ENCODE measurements around the gene BCAP31. TPM values are rescaled to one million over a fixed set of nuclear protein-coding genes. Genes with fewer than 3 reads are reported as not detected.
A peak's percentile ranks its signal among the peaks of the same experiment; 100 is the strongest.

The BCAP31 gene
- total and polyA plus RNA-seq, 12 donors: 70.2 to 164 (median 85.4) TPM

GRCh38 chrX:153690466-153690865, 33.7 kb downstream of the BCAP31 start:
- Histone ChIP-seq H3K27me3 (peaks cover 0 to 36% (median 0%) of the 10 kb centered on the region in 7 donors), H3K36me3 (peaks cover 0 to 4% (median 0%) of the 10 kb centered on the region in 9 donors), H3K9me3 (no peaks in the 10 kb centered on the region), H3K4me3 (peak overlapping the region in 5 of 10 donors; percentile 26 to 50 (median 47)), H3K27ac (peak overlapping the region in 5 of 10 donors; percentile 50 to 78 (median 77)), H3K4me1 (peaks cover 0 to 28% (median 0%) of the 10 kb centered on the region in 9 donors)
- 52 to 59% methylated on average over 13 to 14 of the region's 14 CpGs for WGBS, 2 donors
- no peak for ATAC-seq
- DNase-seq: no peak
- TF ChIP-seq CTCF (IDR thresholded peaks at IDR 0.05): no peak
- intact Hi-C loops (cut with DNase I): no loop called here

GRCh38 chrX:153689654-153690465, 34.3 kb downstream of the BCAP31 start:
- H3K27me3 ChIP-seq: peaks cover 0 to 42% (median 0%) of the 10 kb centered on the region in 7 donors
- peak overlapping the region in 8 of 10 donors; percentile 50 to 78 (median 75) for H3K27ac ChIP-seq
- intact Hi-C loops (cut with DNase I): no loop called here
- H3K4me1 ChIP-seq: peaks cover 0 to 28% (median 0%) of the 10 kb centered on the region in 9 donors
- ATAC-seq: peak in 4 of 8 donors; percentile 2 to 11 (median 3)
- H3K4me3 ChIP-seq: peak overlapping the region in 9 of 10 donors; percentile 26 to 53 (median 47)
- no peak for DNase-seq
- 65 to 68% methylated on average over 14 to 19 of the region's 19 CpGs for WGBS, 2 donors
- peaks cover 0 to 3% (median 0%) of the 10 kb centered on the region in 9 donors for H3K36me3 ChIP-seq
- TF ChIP-seq CTCF (IDR thresholded peaks at IDR 0.05): peak in 1 of 9 donors; percentile 8
- no peaks in the 10 kb centered on the region for H3K9me3 ChIP-seq

- H3K9me3 ChIP-seq: no peaks in the 10 kb centered on the region
- peaks cover 0 to 49% (median 0%) of the 10 kb centered on the region in 7 donors for H3K27me3 ChIP-seq
- H3K4me1 ChIP-seq: peaks cover 0 to 28% (median 0%) of the 10 kb centered on the region in 9 donors
- DNase-seq: peak; percentile 32 to 50
- 16 to 18% methylated on average over 21 to 52 of the region's 53 CpGs for WGBS, 2 donors
- H3K36me3 ChIP-seq: no peaks in the 10 kb centered on the region
- H3K27ac ChIP-seq: peak overlapping the region in 9 of 10 donors; percentile 70 to 82 (median 77)
- ATAC-seq: peak; percentile 36 to 78 (median 53)
- peak overlapping the region in 9 of 10 donors; percentile 26 to 53 (median 47) for H3K4me3 ChIP-seq
- intact Hi-C loops (cut with DNase I): loop anchor here in 1 of 10 donors (1.0 kb wide), 1 partner anchor 38 kb away; no protein-coding TSS in a partner anchor
- no peak for TF ChIP-seq CTCF (IDR thresholded peaks at IDR 0.05)
Observed at GRCh38 chrX:153688911-153689590, 35.1 kb downstream of the BCAP31 start.

GRCh38 chrX:153688506-153688905, 35.7 kb downstream of the BCAP31 start:
- ATAC-seq: no peak
- intact Hi-C loops (cut with DNase I): loop anchor here in 1 of 10 donors (1.0 kb wide), 1 partner anchor 37 kb away; no protein-coding TSS in a partner anchor
- WGBS, 2 donors: 0 to 1% methylated on average over 6 to 51 of the region's 57 CpGs

More at GRCh38 chrX:153688506-153688905, 35.7 kb downstream of the BCAP31 start:
- Histone ChIP-seq H3K4me1 (peaks cover 0 to 26% (median 0%) of the 10 kb centered on the region in 9 donors), H3K4me3 (peak overlapping the region in 9 of 10 donors; percentile 26 to 53 (median 47)), H3K9me3 (no peaks in the 10 kb centered on the region), H3K36me3 (no peaks in the 10 kb centered on the region), H3K27me3 (peaks cover 0 to 50% (median 0%) of the 10 kb centered on the region in 7 donors), H3K27ac (peak overlapping the region in 9 of 10 donors; percentile 70 to 82 (median 77))
- no peak for DNase-seq
- TF ChIP-seq CTCF (IDR thresholded peaks at IDR 0.05): no peak
